Cardiac fibroblast (primary cell): ENCODE data around the gene COPS9.

Experiments used
- DNase-seq, 2 donors: peaks; one replicate each; pipeline versions ENCODE4 v3.0.0 to v3.0.0-alpha.2; 2010; ENCODE audit warnings: low read depth in 2 of 2
- H3K4me3 ChIP-seq, 2 donors: replicated peaks in 1 of 2; 1 replicate in 1 of 2; 2 replicates in 1 of 2; pipeline ENCODE4 v1.5.1; 2011; ENCODE audit warnings: low read depth in 2 of 2, low read length in 2 of 2, mild to moderate bottlenecking in 2 of 2, moderate library complexity in 1 of 2
- TF ChIP-seq, protein P1 (sequence below): IDR thresholded peaks from one replicate; pipeline ENCODE4 v1.5.1; 2011; ENCODE audit warnings: low read depth, mild to moderate bottlenecking, low read length, inconsistent platforms

Gene COPS9

DNA sequence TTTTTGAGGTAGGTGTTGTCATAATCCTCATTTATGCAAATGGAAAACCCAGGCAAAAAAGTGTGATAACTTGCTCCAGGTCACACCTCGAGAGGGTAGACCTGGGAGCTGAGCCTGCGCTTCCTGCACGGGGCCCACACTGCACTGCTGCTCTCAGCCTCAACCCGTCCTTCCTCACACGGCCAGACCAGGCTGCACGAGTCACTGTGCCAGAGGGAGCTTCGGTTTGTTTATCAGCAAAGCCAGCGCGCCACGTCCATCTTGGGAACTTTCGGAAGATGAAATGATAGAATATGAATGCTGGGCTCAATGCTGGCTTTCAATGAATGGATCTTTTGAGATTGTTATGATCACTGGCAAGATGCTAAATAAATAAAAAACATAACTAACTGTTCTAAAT lies 14.4 kb downstream of the COPS9 start:
- TF ChIP-seq, protein P1, sequence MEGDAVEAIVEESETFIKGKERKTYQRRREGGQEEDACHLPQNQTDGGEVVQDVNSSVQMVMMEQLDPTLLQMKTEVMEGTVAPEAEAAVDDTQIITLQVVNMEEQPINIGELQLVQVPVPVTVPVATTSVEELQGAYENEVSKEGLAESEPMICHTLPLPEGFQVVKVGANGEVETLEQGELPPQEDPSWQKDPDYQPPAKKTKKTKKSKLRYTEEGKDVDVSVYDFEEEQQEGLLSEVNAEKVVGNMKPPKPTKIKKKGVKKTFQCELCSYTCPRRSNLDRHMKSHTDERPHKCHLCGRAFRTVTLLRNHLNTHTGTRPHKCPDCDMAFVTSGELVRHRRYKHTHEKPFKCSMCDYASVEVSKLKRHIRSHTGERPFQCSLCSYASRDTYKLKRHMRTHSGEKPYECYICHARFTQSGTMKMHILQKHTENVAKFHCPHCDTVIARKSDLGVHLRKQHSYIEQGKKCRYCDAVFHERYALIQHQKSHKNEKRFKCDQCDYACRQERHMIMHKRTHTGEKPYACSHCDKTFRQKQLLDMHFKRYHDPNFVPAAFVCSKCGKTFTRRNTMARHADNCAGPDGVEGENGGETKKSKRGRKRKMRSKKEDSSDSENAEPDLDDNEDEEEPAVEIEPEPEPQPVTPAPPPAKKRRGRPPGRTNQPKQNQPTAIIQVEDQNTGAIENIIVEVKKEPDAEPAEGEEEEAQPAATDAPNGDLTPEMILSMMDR: no peak
- no peak overlapping the region for H3K4me3 ChIP-seq
- DNase-seq: no peak

DNA sequence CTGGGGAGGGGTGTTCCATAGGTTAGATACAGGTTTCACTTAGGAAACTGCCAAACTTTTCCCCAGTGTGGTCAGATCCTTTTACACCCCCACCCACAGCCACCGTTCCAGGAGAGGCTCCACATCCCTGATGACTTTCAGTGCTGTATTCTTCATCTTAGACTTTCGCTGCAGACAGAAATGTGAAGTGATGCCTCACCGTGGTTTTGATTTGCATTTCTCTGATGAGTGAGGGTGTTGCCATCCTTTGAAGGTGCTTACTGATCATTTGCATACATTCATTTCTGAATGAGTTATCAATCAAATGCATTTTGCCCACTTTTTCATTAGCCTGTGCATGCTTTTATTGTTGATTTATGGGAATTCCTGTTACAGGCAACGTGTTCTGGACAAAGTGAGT lies 14.9 kb downstream of the COPS9 start:
- H3K4me3 ChIP-seq: no peak overlapping the region
- TF ChIP-seq, protein P1: no peak
- no peak for DNase-seq

DNA sequence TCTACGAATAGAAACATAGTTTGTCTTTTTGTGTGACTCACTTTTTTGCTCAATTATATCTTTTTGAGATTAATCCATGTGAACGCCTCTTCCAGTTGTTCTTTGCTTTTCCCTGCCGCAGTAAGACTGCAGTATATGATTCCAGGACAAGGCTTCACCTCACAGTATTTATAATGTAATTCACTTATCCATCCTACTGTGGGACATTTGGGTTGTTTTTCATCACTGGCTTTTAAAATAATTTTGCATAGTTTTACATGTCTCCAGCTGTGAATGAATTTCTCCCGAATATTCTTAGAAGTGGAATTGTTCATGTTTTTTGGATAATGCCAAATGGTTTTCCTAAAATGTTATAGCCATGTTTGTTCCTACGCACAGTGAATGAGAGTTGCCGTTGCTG lies 21.9 kb downstream of the COPS9 start:
- no peak for DNase-seq
- TF ChIP-seq, protein P1: no peak
- H3K4me3 ChIP-seq: no peak overlapping the region

DNA sequence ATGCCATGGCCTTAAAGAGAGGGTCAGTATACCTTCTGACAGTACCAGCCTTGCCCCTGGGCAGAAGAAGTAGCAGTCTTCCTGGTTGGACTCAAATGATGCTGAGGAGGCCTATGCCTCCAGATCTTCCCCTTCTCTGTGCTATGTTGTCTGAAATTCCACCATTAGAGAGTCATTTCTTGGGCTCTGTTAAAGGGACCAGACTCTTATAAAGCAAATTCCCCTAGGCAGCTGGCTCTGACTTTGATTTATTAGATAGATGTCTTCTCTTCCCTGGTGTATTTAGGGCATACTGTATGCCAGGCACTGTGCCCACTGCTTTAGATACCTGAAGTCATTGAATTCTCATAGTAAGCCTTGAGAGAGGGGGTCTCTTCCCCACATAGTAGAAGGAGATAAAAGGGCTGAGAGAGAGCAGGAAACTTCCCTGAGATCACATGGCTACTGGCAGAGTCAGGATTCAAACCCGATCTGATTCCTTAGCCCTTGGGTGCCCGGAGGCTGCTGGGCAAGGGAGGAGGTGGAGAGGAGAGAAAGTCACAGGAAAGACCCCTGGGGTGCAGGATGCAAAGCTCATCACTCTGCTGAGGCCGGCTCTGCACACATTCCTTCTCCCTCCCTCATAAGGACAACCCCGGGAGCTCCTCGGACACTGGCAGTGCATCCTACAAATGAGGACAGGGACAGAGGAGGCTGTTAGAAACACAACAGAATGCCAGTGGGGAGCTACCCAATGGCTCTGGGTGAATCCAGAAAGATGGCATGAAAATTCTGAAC lies 23.0 kb downstream of the COPS9 start:
- no peak for DNase-seq
- TF ChIP-seq, protein P1: no peak
- H3K4me3 ChIP-seq: no peak overlapping the region

DNA sequence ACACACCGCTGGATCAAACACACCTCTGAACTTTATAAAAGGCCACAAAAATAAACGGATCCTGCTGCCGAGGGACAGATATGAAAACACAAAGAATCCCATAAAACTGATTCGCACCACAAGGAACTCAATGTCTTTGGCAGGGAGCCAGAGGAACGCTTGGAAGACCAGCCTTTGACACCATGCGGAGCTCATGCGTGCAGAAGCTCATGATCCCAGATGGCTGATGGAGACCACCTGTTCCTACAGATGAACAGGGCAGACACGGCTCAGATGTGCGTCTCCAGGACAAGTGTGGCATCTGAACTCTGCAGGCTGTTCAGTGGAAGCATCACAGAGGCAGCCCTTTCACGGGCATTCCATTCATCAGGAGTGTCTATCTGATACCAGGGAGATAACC lies 24.9 kb downstream of the COPS9 start:
- TF ChIP-seq, protein P1: no peak
- DNase-seq: peak in 1 of 2 donors; percentile 13
- H3K4me3 ChIP-seq: no peak overlapping the region

DNA sequence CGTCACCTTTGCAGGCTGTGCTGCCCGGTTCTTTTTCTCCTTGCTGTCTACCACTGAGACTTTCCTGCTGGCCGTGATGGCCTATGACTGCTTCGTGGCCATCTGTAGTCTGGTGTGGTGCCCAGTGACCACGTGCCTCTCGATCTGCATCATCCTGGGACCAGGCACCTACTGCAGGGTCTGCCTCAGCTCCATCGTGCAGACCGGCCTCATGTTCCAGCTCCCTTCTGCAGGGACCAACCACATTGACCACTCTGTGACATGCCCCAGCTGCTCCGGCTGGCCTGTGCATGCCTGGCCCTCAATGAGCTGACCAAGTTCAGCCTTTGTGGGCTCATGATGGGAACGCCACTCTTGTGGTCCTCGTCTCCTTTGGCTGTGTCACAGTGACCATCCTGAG lies 26.7 kb downstream of the COPS9 start:
- TF ChIP-seq, protein P1: no peak
- H3K4me3 ChIP-seq: no peak overlapping the region
- no peak for DNase-seq

DNA sequence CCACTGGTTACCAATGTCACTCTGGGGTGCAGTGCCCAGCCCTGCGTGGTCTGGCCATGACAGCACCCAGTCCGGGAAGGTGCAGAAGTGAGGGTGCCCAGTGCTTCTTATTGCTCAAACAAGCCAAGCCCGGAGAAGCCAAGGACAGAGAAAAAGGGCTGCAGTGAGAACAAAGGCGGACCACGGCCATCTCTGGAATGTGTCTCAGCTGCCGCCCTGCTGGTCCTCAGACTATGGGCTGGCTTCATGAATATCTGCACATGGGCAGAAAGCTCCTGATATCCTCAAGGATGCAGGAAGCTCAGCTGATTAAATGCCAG lies 28.7 kb downstream of the COPS9 start:
- TF ChIP-seq, protein P1: no peak
- H3K4me3 ChIP-seq: no peak overlapping the region
- no peak for DNase-seq
